GM12873 (cell line): ENCODE measurements around the gene PRR14L.

Experiments
- TF ChIP-seq, protein P1 (sequence below): IDR thresholded peaks from 2 replicates; pipeline ENCODE4 v1.5.1; 2012; ENCODE audit warnings: low read depth, mild to moderate bottlenecking, moderate library complexity, low read length, control low read depth; ENCODE audit not compliant: insufficient read depth; ENCODE audit errors: missing control alignments

Gene PRR14L

DNA sequence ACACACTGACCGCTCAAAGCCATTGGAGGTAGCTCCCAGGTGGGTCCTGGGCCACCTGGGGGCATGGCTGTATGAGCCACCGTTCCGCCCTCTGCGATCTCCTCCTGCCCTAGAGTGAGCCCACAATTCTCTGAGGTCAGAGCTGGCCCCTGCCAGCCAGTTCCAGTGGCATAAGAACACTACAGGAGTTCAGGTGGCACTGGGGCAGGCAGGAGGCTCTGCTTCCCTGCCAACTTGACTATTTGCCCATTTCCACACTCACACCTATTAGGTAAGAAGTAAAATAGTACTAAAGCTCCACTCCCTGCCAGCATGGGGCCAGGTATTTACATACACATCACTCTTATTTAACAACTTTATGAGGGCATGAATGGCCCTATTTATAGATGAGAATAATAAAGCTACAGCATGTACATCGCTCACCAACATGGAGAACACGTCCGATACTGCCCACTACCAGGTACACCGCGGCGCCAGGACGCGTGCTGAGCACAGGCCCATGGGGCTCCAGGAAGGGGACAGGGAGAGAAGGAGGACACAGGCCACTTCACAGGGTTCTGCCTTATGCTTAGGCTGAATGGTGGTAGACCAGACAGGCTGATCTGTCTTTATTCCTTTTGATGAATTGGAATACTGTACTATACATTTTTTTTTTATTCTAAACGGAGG is 114.2 kb downstream of the PRR14L start:
- TF ChIP-seq, protein P1, sequence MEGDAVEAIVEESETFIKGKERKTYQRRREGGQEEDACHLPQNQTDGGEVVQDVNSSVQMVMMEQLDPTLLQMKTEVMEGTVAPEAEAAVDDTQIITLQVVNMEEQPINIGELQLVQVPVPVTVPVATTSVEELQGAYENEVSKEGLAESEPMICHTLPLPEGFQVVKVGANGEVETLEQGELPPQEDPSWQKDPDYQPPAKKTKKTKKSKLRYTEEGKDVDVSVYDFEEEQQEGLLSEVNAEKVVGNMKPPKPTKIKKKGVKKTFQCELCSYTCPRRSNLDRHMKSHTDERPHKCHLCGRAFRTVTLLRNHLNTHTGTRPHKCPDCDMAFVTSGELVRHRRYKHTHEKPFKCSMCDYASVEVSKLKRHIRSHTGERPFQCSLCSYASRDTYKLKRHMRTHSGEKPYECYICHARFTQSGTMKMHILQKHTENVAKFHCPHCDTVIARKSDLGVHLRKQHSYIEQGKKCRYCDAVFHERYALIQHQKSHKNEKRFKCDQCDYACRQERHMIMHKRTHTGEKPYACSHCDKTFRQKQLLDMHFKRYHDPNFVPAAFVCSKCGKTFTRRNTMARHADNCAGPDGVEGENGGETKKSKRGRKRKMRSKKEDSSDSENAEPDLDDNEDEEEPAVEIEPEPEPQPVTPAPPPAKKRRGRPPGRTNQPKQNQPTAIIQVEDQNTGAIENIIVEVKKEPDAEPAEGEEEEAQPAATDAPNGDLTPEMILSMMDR = no peak

DNA sequence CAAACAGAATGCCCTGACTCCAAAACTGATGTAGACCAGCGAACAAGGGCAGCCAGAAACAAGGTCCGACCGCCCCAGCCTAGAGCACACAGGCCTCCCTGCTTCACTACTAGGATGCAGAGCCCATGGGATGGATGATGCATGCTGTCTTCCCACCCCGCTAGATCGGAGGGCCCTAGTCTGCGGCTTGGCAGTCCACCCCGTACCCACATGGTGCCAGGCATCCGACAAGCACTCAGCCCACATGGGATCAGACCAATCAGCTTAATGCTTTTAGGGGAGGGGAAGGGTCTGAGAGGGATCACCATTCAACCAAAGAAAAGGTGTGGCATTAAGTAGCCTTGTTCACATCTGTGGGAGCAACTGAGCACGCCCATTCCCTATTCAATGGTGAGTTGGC is 118.5 kb downstream of the PRR14L start:
- TF ChIP-seq, protein P1 = no peak
